ENCODE measurements around the gene ZNF441.
"Not testable (repeated sequence)": the region's sequence is repeated elsewhere in the genome, so short reads cannot be mapped to it uniquely, and the experiment has no call there.

DNA sequence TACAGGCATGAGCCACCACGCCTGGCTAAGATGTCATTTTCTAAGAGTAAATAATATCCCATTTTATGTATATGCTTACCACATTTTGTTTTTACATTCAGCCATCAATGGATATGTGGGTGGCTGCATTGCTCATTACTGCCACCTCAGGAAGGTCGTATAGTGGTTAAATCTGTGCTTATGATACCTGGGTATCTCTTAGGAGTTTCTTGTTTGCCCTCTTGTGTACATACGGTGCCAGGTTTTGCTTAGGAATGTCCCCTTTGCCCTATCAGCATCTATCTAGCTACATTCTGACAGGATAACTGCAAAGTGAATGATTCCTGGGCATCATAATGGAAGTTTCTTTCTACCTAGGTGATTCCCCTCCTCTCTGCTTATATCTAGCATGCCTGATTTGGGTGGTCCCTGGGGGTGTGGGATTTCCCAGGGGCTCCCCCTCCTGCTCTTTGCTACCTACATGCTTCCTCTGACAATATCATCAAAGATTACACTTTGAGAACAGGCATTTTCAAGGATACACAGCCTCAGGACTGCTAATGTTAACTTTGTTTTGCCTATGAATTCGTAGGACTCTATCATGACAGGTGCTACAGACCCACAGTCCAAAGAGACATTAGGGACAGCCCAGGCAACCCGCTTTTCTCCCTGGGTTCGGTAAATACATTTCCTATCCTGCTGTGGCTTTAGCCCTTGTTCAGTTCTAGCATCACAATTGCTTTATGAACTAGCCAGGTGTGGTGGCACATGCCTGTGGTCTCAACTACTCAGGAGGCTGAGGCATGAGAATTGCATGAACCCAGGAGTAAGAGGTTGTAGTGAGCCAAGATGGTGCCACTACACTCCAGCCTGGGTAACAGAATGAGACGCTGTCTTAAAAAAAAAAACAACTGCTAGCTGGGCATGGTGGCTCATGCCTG lies 62.4 kb downstream of the ZNF441 start:
- TF ChIP-seq, protein P1, sequence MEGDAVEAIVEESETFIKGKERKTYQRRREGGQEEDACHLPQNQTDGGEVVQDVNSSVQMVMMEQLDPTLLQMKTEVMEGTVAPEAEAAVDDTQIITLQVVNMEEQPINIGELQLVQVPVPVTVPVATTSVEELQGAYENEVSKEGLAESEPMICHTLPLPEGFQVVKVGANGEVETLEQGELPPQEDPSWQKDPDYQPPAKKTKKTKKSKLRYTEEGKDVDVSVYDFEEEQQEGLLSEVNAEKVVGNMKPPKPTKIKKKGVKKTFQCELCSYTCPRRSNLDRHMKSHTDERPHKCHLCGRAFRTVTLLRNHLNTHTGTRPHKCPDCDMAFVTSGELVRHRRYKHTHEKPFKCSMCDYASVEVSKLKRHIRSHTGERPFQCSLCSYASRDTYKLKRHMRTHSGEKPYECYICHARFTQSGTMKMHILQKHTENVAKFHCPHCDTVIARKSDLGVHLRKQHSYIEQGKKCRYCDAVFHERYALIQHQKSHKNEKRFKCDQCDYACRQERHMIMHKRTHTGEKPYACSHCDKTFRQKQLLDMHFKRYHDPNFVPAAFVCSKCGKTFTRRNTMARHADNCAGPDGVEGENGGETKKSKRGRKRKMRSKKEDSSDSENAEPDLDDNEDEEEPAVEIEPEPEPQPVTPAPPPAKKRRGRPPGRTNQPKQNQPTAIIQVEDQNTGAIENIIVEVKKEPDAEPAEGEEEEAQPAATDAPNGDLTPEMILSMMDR (IDR thresholded peaks at IDR 0.05), result not testable (repeated sequence)
- not testable (repeated sequence) for TF ChIP-seq POLR2A (IDR thresholded peaks at IDR 0.05)
